RCC 7860 (cell line): Measurements from ENCODE around the gene UBE2E1.

Source experiments
- DNase-seq: peaks from one replicate; pipeline ENCODE4 v3.0.0-alpha.2; 2015; ENCODE audit warnings: low spot score
- FAIRE-seq: peaks from 2 replicates; lab custom pipeline; 2012; peaks lifted over from hg19 to GRCh38; lab: Jason Lieb, UNC

The UBE2E1 gene

DNA sequence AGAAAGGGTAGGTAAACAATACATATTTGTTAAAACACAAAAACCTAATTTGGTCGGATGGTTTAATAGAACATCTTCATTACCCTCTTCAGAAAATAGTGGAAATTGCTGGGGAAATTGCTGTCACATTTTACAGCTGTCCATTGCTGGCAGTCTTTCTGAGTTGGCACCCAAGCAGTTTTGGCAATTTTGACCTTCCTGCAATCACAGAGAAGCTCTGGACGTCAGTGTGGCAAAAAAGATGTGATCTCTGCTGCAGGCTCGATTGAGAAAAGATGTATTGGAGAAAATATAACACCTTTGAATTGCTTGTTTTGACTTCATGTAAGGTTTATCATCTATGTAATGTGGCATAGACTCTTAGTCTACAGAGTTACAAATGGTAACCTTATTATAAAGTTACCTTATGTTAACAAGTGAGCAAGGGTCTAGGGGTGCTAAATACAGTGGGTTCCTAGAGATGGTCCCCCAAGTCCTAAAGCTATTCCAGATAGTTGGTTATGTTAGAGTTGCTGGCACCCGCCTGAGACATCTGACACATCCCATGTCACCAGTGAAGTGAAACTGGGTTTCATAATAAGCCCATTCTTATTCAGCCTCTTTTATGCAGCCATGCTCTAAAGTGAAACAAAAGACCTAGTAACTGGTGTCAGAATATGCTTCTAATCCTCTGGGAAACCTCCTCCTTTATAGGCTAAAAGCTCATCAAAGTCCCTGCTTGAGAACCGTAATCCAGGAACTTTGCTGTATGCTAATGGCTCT, 14.0 kb downstream of the UBE2E1 start:
- no peak for DNase-seq
- no peak for FAIRE-seq

GRCh38 chr3:23820888-23821287, 15.1 kb downstream of the UBE2E1 start:
- no peak for FAIRE-seq

DNA sequence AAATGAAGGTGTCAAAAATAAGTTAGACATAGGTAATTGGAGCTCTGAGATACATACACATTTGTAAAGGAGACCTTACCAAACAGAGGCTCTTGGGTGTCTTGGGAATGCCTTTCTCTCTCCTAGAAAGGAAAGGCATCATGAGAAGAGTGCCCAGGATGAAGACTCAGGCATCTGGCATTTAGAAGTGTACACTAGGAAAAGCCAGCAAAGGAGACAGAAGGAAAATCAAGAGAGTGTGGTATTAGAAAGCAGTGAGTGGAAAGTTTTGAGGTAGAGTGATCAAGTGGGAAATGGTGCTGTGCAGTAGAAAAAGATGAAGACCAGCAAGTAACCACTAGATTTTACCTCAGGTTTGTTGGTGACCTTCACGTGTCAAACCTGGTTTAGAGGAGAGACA, 16.1 kb downstream of the UBE2E1 start:
- FAIRE-seq (no peak), DNase-seq (no peak)

More at GRCh38 chr3:23820888-23821287, 15.1 kb downstream of the UBE2E1 start:
- no peak for DNase-seq

GRCh38 chr3:23822559-23822958, 16.8 kb downstream of the UBE2E1 start:
- FAIRE-seq (no peak), DNase-seq (no peak)

DNA sequence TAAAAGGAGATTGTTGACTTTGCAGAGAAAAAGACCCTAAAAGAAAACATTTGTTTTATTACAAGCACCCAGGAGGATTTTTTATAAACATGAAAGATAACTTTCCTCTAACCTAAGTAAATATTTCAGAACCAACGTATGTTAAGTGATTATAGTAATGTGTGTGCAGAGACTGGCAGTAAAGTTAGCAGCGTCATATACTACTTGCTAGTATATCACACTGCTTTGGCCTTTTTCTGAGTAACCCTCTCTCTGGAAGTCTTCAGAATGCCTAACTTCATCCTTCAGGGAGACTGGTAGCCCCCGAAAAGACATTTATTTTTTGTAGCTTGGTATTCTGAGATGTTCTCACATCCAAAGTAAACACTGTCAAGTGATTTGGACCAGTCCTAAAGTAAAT, 17.9 kb downstream of the UBE2E1 start:
- DNase-seq (no peak), FAIRE-seq (no peak)

DNA sequence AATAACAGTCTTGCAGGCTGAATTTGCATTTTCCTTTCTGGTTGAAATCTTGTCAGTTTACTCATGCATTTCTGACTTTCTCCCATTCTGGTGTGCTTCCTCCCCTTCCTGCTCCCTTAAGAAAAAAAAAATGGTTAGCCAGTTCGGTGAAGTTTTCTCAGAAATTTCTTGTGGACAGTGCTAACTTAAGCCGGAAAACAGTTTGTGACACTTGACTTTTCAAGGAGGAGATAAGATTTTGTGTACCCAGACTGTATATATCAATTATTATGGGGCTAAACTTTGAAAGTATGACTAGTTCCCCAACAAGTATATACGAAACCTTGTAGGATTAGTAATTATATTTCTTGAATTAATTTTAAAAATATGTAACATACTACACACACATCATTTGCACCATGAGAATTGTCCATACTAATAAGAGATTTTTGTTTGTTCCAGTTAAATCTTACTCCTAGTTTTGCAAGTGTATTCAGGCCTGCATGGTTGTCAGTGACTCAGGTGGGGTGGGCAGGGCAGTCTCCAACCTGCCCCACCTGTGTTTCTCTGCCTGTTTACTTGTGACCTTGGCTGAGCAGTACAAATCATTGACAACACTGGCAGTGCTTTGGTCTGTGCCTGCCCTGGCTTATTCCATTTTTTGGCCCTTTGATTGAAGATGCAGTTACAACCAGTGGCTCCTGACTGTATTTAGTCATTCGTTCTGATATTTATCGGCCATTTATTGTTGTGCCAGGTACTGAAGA, 19.1 kb downstream of the UBE2E1 start:
- DNase-seq = no peak
- FAIRE-seq = no peak

DNA sequence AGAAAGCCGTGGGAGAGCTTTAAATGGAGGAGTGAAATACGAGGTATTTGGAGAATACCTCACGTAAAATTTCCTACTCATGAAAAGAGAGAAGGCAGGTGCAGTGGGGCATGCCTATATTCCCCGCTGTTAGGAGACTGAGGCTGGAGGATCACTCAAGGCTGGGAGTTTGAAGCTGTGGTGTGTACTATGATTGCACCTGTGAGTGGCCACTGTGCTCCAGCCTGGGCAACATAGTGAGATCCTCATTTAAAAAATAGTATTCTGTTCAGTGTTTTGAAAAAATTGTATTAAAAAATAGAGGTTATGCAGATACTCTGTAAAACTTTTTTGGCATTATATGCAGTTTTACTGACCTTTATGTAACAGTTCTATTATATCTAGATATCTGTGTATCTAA, 20.0 kb downstream of the UBE2E1 start:
- no peak for DNase-seq
- no peak for FAIRE-seq

DNA sequence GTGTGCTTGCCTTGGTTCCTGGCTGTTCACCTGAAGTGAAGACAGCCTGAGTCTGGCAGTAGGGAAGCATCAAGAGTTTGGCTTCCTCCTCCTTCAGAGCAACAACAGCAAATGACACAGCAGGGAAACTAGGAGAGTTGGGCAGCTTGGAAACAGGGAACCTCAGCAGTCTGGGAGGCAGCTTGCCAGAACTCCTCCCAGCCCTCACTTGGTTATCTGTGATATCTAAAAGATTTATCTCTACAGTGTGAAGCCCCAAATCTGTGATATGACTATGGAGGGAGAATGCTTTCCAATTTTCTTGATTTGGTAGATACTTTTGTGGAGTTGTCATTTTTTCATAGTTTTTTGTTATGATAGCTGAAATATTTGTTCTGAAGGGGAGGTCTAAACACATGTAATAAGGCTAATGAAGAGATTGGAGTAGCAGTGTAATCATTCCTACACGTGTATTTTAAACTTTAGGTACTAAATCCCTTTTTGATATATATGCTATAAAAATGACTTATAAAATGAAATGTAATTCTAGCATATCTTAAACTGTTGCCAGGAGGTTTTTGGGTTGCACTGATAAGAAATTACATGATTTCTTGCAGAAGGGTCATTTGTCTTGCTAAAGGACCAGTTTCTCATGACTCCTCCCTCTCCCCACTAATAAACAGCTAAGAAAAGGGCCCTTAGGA, 20.8 kb downstream of the UBE2E1 start:
- FAIRE-seq (no peak), DNase-seq (no peak)

DNA sequence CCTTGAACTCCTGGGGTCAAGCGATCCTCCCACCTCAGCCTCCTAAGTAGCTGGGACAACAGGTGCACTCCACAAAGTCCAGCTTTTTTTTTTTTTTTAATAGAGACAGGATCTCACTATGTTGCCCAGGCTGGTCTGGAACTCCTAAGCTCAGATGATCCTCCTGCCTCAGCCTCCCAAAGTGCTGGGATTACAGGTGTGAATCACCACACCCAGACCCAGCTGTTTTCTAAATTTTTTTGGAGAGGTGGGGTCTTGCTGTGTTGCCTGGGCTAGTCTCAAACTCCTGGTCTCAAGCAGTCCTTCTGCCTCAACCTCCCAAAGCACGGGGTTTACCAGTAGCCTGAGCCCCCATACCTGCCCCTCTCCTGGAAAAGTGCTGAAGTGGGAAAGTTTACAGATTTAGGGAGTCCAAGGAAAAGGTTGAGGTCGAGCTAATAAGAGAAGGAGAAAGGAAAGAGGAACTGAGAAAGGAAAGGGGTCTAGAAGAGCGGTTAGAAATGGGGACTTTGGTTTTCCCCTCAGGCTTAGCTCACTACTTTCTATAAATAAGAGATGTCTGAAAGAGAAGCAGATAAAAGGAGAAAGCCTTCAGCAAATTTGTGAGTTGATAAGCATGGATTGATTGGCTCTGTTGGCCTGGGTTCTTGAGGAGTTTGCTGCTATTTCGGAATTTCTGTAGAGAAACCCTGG, 23.6 kb downstream of the UBE2E1 start:
- DNase-seq (no peak), FAIRE-seq (no peak)

GRCh38 chr3:23830869-23831484, 25.2 kb downstream of the UBE2E1 start:
- FAIRE-seq (no peak), DNase-seq (no peak)

- DNase-seq = no peak
- FAIRE-seq = no peak
These were observed 26.0 kb downstream of the UBE2E1 start for GRCh38 chr3:23831517-23832394.

DNA sequence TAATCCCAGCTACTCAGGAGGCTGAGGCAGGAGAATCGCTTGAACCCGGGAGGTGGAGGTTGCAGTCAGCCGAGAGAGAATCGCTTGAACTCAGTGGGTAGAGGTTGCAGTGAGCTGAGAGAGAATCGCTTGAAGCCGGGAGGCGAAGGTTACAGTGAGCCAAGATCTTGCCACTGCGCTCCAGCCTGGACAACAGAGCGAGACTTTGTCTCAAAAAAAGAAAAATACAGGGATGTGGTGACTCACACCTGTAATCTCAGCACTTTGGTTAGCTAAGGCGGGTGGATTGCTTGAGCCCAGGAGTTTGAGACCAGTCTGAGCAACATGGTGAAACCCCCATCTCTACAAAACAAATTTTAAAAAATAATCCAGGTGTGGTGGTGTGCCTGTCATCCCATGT, 26.8 kb downstream of the UBE2E1 start:
- FAIRE-seq (no peak), DNase-seq (no peak)

DNA sequence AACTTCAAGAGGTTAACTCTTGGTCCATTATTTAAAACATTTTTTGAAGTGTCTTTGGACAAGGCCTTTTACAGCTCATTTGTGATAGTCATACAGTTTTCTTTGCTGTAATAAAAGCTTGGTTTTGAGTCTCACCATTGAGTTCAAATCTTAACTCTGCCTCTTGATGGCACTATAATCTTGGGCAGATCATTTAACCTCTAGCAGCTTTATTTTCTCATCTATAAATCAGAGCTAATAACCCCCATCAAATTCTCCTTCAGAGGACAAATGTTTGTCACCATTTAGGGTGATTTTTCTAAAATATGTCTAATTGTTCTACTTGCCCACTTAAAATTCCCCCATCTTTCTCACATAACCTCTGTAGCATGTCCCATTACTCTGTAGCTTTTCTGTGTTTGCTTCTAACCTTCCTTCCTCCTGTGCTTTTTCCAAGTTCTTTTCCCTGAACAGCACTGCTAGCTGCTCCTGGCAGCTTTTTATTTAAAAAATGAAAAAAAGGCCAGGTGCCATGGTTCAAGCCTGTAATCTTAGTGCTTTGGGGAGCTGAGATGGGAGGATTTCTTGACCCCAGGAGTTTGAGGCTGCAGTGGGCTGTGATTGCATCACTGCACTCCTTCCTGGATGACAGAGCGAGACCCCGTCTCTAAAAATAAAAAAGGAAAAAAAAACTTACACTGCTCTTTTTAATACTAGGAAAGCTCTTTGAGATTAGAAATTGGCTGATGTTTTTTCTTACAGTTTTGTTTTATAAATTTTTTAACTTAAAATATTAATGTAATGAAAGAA, 28.5 kb downstream of the UBE2E1 start:
- DNase-seq = no peak
- FAIRE-seq = no peak

- no peak for DNase-seq
- no peak for FAIRE-seq
These were observed 29.3 kb downstream of the UBE2E1 start for GRCh38 chr3:23835087-23835486.

DNA sequence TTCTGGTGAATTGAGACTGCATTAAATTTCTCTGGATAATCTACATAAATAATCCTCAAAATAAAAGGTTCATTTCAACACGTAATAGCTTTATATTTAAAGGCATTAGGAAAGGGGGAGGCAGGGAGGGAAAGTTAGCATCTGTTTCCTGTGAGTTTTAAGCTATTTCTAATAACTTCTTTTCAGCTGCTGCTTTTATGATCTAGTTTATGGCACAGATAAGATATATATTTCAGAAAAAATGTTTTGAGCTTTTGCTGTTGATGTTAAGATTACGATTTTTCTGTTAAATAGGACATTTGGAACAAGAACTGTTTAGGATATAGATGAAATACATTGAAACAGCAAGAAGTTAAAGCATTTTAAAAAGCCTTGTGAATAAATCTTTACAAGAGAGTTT, 30.0 kb downstream of the UBE2E1 start:
- FAIRE-seq = no peak

GRCh38 chr3:23836536-23837230, 30.9 kb downstream of the UBE2E1 start:
- FAIRE-seq = no peak

More for the DNA sequence above, 30.0 kb downstream of the UBE2E1 start:
- DNase-seq = no peak

DNA sequence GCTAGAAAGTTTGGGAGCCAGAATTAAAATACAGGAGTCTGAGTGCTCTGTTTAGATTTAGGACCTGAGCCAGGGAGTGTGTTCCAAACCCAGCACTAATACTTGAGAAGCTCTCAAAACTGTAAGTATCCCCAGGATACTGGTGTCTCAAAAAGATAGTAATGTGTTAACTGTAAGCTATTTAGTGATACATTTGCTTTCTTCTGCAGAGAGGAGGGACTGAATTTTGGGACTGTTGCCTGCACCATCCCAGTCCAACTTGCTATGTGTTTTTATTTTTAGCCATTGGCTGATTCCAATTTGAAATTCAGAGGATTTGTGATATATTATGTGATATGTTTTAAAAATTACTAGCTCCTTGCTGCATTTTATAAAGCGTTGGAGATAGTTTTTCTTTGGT, 31.5 kb downstream of the UBE2E1 start:
- FAIRE-seq = no peak

More at GRCh38 chr3:23836536-23837230, 30.9 kb downstream of the UBE2E1 start:
- DNase-seq = no peak

GRCh38 chr3:23837691-23838090, 31.9 kb downstream of the UBE2E1 start:
- no peak for DNase-seq
- no peak for FAIRE-seq

More for the DNA sequence above, 31.5 kb downstream of the UBE2E1 start:
- no peak for DNase-seq
